HG03354 (cell line): Measurements from ENCODE around the gene WBP1.
"Not testable (repeated sequence)": the region's sequence is repeated elsewhere in the genome, so short reads cannot be mapped to it uniquely, and the experiment has no call there.

Experiments used
- ATAC-seq: cut with Tn5 transposase; IDR thresholded peaks from one replicate; pipeline ENCODE4 v1.9.1; 2021; ENCODE audit warnings: mild to moderate bottlenecking; ENCODE audit not compliant: unreplicated experiment, poor library complexity, severe bottlenecking

WBP1 gene

DNA sequence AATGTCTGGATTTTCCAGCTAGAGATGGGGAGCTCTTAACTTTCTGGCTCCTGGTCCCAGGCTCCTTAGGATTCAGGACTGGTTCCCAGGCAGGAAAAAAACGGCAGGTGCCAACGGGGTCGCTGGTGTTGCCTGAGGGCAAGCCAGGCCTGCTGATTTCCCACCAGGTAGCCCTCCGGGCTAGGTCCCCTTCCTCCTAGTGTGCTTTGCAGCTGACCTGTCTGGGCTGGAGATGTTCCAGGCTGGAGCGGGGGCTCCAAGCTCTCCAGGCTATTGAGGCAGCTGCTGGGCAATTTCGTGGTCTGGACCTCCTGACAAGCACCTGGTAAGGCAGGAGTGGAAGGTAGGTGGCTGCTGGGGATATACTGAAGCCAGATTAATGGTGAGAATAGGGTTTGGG, 16.2 kb downstream of the WBP1 start:
- no peak for ATAC-seq

DNA sequence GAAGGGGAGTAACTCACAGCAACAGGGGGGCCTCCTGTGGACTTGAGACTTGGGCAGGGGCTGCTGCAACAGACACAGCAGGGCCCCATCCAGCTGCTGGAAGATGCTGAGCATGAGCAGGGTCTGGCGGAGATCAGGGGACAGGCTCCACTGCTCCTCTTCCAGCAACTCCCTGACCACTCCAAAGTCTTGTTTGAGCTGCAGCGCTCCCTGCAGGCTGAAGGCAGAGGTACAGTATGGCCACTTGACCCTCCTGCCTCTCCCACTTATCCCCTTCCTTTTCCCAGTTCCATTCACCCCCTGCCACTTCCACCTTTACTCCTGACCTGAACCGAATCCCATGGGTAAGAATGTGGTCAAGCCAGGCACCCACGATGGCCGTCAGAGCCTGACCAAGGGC, 16.7 kb downstream of the WBP1 start:
- ATAC-seq, result no peak

DNA sequence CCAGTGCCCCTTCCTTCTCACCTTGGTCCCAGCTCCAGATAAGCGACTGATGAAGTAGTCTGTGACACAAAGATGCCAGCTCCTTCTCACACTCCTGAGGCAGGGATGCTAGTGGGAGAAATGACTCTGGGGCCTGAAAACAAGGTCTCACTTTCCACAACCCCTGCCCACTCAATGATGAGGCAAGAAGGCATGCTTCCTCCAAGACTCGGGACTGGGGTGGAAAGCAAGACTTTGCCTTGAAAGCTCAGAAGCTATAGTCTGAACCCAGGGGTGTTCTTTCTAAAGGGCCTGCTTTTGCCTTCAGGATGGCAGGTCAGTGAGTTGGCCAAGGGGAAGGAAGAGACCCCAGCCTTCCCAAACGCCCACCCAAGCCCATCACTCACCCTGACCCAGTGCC, 23.2 kb downstream of the WBP1 start:
- ATAC-seq, result no peak

DNA sequence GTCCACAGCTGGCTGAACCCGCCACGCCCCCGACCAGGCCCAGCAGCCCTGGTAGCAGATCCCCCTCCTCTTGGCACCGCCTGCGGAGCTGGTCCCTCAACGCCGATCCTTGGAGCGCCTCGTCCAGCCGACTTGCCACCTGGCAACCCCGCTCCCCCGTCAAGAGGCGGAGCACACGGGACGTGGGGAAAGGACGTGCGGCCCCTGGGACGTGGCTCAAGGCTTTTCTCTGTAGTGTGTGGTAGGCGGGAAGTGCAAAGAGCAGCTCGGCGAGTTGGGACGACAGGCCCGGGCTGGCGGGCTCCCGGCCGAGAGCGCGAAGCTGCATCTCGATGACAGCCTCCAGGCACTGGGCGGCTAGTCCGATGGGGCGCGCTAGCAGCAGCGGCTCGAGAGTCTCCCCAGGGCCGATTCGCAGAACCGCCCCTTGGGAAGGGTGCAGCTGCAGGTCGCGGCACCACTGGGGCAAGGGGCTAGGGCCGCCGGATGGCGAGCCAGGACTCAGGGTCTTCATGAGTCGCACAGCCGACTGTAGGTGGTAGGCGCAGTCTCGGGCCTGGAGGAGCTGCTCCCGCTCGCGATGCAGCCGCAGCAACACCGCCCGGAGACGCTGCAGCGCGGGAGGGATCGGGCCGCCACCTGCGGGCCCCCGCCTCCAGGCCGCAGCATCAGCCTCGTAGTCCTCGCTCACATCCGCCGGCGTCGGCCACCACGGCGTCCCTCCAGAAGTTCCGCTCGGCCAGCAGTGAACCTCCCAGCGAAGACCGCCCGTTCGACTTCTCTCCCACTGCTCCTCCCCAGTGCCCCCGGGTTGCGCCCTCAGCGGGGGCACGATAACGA, 23.9 kb downstream of the WBP1 start:
- ATAC-seq, result peak; percentile 40

DNA sequence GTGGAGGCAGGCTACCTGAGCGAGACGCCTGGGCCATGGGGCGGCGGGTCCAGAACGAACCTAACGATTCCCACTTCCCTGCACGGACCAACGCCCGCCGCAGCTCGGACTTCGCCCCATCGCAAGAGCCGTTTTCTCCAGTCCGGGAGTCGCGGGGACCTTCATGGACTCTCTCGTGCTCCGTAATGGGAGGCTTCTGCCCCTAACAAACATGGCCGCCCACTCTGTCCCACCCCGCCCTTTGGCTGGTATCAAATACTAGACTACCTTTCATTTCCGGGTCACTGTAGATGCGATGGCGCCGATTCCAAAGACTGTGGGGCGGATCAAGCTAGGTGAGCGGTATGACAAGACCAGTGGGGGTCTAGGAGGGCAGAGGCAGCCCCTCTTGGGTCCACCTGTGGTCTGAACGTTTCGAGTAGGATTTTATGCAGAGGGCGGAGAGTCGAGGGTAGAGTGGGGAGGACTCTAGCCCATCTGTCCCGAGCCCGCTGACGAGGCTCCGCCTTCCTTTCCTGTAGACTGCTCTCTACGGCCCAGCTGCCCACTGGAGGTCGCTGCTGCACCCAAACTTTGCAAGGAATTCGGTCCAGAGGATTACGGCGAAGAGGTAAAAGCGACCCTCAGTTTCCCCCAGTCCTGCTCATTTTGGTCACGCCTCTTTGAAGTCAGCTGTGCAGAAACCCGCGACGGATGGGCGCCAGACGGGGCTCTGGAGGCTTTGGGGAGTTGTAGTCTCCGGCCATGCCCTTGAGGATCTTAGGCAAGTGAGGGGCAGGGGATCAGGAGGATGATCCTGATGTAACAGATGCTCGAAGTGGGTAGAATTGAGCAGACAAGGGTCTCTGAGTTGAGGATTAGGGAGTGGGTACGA, 24.8 kb downstream of the WBP1 start, which contains the start of the genes CCDC142 and TTC31:
Gene CCDC142 (minus strand): TSS at position 198 of the 874 bp plus-strand sequence. CDS start 161 bp downstream, at position 37.
Gene TTC31 (plus strand): TSS at position 281 of the 874 bp plus-strand sequence. CDS start 15 bp downstream, at position 296.
- ATAC-seq, result peak; percentile 94

DNA sequence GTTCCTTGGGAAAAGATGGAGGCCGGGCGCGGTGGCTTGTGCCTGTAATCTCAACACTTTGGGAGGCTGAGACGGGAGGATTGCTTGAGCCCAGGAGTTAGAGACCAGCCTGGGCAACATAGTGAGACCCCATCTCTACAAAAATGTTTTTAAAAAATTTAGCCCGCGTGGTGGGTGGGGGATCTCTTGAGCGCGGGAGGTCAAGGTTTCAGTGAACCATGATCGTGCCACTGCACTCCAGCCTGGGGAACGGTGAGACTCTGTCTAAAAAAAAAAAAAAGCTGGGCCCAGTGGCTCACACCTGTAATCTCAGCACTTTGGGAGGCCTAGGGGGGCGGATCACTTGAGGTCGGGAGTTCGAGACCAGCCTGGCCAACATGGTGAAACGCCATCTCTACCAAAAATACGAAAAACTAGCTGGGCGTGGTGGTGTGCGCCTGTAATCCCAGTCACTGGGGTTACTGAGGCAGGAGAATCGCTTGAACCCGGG, 25.5 kb downstream of the WBP1 start:
- not testable (repeated sequence) for ATAC-seq

DNA sequence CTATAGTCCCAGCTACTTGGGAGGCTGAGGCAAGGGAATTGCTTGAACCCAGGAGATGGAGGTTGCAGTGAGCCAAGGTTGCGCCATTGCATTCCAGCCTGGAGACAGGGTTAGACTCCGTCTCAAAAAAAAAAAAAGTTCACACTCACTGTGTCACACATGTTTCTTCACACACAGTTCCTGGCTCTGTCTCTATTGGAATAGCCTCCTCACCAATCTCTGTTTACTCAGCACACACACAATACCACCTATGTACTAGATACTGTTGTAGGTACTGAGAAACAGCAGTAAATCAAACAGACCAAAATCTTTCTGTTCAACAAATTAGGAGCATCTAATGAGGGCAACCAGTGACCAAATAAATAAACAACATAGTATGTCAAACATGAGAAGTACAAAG, 27.9 kb downstream of the WBP1 start:
- no peak for ATAC-seq

DNA sequence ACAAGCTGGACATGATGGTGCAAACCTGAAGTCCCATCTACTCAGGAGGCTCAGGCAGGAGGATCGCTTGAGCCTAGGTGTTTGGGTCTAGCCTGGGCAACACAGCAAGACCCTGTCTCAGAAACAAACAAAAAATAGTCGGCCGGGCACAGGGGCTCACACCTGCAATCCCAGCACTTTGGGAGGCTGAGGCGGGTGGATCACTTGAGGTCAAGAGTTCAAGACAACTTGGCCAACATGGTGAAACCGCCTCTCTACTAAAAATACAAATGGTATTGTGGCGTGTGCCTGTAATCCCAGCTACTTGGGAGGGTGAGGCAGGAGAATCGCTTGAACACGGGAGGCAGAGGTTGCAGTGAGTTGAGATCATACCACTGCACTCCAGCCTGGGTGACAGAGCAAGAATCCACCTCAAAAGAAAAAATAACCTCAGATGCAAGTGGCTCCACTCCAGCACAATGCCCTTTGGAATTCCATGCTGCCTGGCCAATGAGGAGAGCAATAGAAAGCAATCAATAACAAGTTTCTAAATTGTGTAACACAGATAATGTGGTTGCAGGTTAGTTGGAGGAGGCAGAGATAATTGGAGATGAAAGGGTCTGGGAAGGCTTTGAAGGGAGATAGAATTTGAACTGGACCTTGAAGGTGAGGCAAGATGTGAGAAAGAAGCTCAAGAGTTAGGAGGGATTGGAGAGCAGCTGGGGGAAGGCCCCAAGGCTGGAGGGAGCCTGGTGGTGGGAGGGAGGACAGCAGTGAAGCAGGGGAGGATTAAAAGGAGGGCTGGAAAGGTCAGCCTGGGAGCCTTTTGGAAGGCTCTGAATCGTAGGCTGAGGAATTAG, 30.6 kb downstream of the WBP1 start:
- ATAC-seq, result no peak

DNA sequence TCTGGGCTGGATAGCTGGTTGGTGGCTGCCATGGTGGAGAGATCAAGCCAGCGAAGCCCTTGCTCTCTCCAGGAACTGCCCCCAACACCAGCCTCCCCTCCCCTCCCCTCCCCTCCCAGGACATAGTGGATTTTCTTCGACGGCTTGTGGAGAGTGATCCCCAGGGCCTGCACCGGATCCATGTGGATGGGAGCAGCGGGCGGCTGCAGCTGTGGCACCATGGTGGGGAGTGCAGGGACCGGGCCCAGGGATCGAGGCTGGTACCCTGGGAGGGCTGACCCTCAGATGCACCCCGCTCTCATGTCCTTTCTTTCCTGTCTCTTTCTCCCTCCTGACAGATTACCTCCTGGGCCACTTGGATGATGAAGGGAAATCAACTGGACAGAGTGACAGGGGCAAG, 31.7 kb downstream of the WBP1 start:
- ATAC-seq, result no peak

DNA sequence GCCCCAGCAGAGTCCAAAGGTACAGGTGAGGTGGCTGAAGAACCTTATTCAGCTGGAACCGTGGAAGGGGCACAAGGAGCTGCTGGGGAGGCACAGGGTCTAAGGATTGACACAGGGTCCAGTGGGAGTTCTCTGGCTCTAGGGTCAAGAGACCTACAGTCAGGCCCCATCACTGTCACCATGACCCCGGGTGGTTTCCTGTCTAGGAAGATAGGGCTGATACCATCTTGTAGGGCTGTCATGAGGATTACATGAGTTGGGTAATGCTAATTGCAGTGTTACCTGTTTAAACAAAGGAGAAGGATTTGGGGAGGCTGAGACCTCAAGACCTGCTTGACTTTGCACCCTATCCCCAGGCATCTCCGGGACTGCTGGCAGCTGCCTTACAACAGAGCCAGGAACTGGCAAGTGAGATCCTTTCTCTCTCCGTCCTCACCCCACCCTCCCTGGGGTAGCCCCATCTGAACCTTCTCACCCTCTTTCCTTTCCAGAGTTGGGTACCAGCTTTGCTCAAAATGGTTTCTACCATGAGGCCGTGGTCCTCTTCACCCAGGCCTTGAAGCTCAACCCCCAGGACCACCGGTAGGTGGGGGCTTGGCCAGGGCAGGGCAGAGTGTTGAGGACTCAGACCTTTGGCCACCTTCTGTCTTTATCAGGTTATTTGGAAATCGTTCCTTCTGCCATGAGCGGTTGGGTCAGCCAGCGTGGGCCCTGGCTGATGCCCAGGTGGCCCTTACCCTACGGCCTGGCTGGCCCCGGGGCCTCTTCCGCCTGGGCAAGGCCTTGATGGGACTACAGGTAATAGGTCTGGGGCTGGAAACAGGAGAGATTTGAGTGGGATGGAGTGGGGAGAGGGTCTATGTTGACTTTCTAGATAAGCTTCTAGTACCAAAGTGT, 33.7 kb downstream of the WBP1 start:
- no peak for ATAC-seq

DNA sequence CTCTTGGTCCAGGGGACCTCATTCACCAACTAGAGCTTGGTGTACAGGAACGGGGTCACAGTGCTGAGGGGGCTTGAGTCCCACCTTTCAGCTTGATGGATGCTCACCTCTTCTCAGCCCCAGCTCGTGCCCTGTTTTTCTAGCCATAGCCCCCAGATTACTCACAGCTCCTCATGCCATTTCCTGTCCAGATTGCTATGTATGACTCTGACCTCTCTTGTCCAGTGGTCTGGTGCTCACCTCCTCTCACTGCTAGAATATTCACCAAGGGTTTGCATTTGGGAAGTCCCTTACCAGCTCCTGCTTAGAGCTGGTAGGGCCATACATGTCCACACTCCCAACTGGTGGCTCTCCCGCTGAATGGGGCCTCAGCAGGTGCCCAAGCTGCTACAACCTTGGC, 35.3 kb downstream of the WBP1 start:
- ATAC-seq, result no peak

DNA sequence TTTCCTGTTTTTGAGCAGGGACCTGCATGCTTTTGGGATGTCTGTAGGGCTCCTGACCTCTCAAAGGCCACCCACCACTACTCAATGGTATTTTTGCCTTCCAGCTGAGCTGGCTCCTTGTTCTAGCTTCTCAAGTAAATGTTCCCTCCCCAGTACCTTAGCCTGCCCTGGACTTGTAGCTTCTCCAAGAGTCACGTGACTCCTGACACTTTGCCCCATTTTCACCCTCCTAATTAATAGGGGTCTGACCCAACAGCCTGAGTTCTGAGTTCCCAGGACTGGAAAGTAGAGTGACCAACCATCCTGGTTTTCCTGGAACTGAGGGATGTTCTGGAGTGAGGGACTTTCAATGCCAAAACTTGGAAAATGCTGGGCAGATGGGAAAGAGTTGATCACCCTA, 37.2 kb downstream of the WBP1 start:
- no peak for ATAC-seq

DNA sequence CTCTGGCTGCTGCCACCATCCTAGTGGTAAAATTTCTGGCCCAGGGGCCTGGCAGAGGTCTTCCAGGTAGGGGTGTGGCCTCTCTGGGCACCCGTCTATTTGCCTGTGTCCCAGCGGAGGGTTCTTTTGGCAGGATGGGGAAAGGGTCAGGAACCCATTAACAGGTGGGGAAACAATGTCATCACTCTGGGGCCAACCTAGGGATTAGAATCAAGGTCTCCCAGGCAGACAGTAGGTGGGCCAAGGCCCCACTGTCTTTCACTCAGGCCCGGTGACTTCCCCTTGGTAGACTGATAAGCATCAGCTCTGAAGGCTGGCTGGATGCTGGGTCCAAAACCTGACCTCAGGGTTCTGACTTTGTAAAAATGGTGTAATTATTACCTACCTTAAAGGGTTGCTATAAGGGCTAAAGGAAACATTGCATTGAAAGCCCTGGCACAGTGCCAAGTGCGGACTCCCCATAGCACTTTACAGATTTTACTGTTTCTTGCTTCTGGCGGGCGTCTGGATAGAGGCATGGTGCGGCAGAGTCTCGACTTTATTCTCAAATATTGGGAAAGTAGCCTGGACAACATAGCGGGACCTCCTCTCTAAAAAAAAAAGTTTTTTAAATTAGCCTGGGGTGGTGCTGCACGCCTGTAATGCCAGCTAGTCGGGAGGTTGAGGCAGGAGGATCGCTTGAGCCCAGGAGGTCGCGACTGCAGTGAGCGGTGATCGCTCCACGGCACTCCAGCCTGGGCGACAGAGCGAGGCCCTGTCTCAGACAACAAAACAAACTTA, 38.9 kb downstream of the WBP1 start:
- ATAC-seq, result no peak

DNA sequence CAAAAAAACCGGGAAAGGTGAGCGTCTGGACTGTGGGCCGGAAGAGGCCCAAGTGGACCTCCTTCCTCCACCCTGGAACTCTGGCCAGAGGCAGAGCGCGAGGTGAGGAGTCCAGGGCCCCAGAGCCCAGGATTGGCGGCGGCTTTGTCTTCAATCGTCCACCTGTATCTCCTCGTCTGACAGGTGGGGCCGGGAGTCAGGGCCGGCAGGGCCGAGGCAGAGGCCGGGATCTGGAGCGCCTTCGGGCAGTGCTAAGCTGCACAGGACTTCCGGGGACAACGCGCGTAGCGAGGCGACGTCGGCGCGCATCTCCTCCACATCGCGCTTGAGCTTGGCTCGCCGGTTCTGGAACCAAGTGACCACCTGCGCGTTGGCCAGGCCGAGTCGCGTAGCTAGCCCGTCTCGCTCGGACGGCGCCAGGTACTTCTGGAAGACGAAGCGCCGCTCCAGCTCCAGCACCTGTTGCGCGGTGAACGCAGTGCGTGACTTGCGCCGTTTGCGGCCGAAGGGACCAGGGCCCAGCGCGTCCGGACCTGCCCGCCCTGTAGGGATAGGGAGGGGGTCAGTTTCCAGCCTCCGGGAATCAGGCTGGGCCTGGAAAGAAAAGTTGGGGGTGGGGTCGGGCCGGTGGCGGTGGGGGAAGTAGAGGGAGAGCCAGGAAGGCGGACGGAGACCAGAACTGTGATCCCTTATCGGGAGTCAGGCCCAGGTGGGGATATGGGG, 39.7 kb downstream of the WBP1 start:
- no peak for ATAC-seq

DNA sequence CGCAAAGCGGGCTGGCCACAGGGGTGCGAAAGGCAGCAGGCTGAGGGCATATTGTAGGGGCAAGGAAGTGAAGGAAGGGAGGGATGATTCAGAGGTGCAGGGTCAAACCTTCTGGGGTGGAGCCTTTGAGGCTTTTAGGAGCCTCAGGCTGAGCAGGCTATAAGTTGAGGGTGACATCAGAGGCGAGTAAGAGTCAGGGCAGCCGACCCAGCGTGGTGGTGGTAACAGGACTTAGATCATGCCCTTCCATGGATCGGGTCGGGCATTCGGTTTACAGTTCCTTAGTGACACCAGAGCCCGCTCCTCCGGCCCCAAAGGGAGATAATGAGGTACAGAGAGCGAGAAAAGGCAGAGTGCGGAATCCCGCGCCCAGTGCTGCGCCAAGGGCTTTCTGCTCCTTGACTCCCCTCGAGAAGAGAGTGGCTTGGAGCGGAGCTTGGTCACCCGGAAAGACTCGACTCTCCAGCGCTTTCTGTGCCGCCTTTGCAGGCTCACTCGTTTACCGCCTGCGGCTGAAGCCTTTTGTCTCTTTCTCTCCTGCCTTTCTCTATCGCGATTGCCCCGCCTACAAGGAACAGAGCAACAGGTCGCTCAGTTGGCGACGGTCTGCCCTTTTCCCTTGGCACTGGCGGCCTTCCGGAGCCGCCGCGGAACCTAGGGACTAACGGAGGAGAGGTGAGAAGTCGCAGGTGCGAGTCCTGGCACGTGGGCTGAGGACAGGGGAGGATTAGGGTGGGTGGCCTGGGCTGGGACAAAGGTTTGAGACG, 40.4 kb downstream of the WBP1 start:
- ATAC-seq, result no peak

DNA sequence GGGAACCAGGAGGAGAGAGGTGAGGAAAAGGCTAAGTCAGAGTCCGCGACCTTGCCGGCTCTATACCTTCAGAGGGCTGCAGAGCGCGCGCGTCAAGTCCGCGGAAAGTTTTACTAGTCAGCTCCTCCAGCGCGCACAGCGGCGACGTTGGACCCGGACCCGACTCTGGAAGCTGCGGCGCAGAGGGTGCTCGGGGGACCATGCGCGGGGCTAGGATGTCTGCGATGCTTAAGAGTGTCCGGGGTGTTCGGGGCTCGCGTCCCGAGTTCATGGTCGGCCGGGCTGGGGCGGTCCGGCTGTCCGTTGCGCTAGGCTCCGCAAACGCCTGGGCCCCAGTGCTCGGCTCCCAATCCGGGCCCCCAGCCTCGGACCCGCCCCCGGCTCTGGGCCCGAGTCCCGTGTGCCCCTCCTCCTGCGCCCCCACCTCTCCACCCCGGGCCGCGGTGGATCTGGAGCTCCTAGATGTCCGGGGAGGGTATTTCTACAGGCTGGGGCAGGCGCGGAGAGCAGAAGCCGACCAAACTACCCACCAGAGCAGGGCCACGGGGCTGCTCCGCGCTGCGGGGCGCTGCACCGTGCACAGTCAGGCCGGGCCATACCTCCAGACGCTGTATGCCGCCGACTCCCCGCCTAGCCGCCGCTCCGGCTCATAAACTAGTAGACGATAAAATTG, 41.2 kb downstream of the WBP1 start, which contains the start of gene LBX2:
Gene LBX2 (minus strand): TSS at position 337 of the 673 bp plus-strand sequence. CDS start 66 bp downstream, at position 271.
- no peak for ATAC-seq
